ENCODE measurements around the gene HBG2. TPM values are rescaled to one million over a fixed set of nuclear protein-coding genes. Genes with fewer than 3 reads are reported as not detected.
"Not testable (repeated sequence)": the region's sequence is repeated elsewhere in the genome, so short reads cannot be mapped to it uniquely, and the experiment has no call there.

Gene HBG2
- 1 to 10 TPM in 1 of 3 donors, not detected in 2; 1.9 TPM for polyA plus RNA-seq

DNA sequence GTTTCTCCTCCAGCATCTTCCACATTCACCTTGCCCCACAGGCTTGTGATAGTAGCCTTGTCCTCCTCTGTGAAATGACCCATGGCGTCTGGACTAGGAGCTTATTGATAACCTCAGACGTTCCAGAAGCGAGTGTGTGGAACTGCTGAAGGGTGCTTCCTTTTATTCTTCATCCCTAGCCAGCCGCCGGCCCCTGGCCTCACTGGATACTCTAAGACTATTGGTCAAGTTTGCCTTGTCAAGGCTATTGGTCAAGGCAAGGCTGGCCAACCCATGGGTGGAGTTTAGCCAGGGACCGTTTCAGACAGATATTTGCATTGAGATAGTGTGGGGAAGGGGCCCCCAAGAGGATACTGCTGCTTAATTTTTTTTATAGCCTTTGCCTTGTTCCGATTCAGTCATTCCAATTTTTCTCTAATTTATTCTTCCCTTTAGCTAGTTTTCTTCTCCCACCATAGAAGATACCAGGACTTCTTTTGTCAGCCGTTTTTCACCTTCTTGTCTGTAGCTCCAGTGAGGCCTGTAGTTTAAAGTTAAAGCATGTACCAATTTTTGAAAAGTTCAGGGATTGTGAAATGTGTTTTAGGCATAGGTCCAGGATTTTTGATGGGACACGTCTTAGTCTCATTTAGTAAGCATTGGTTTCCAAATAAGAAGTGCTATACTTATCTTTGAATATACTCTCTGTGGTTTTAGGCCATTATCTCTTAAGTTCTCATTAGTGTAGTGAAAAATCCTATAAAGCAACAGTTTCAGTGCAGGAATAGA, at the start of gene HBG2:
HBG2 (minus strand) TSS at position 136 of the 768 bp plus-strand sequence; CDS start at position 83, 53 bp downstream.
- not testable (repeated sequence) for H3K36me3 Mint-ChIP-seq; H3K4me3 Mint-ChIP-seq; H3K27me3 Mint-ChIP-seq (ENCODE audit: low read depth in 3 of 3); H3K4me1 Mint-ChIP-seq; DNase-seq; H3K27ac Mint-ChIP-seq
- peaks cover 0 to 13% (median 4%) of the 10 kb centered on the region in 6 donors for H3K9me3 Mint-ChIP-seq

DNA sequence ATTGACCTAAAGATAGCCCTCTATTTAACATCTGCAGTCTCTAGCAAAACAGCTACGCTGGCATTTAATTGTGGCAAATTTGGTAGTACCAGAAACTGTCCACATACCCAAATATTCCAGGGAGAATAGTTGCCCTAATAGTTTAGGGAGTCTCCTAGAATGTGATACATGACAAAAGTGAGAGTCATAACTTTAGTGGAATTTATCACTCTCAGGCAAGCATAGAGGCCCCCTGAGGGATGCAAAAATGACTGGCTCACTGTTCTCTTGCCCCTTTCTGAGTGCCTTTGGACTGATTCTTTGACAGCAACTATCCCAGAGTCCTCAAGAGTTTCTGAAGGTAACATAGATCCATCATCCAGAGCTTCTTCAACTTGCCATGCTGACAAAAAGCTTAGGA, 49.5 kb upstream of the HBG2 start:
- H3K27ac Mint-ChIP-seq, result no peak overlapping the region
- no peak overlapping the region for H3K4me3 Mint-ChIP-seq
- no peaks in the 10 kb centered on the region for H3K27me3 Mint-ChIP-seq (ENCODE audit: low read depth in 3 of 3)
- H3K36me3 Mint-ChIP-seq, result no peaks in the 10 kb centered on the region
- peaks cover 0 to 4% (median under 1%) of the 10 kb centered on the region in 6 donors for H3K9me3 Mint-ChIP-seq
- no peaks in the 10 kb centered on the region for H3K4me1 Mint-ChIP-seq
- no peak for DNase-seq

DNA sequence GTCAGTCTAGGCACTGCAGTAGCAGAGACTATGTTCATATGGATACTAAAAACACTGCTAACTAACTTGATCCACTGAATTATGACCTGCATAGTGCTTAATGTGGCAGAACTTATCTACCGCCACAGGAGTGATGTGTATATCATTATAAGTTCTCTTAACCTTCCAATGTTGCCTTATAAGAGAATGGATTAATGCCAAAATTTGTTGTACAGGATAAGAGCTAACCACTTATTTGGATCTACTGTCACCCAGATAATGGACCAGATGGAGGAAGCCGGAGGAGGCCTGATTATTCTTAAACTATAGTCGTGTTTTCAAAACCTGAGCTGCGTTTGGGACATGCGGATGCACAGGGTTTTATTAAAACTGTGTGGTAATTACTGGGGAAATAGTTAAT, 49.0 kb upstream of the HBG2 start:
- Mint-ChIP-seq H3K36me3 (no peaks in the 10 kb centered on the region), H3K27ac (no peak overlapping the region), H3K4me1 (no peaks in the 10 kb centered on the region), H3K27me3 (ENCODE audit: low read depth in 3 of 3) (no peaks in the 10 kb centered on the region), H3K4me3 (no peak overlapping the region), H3K9me3 (peaks cover 0 to 4% (median under 1%) of the 10 kb centered on the region in 6 donors)
- DNase-seq, result no peak

DNA sequence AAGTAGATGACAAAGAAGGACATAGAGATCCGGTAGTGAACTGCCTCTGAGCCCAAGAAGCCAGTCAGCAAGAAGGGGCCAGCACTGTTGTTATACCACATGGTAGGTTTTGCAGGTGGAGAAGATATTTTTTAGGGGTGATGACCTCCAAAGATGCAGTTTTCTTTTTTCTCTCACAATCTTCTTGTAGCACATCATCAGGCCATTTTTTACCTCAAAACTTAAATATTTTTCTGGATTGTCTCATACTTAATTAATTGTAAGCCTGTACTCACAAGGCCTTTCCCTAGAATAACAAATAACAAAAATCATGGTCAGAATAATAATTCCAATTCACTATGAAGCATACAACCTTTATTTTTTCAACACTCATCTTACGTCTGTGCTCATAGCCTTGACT, 47.3 kb upstream of the HBG2 start, which contains the start of gene OR51B4:
OR51B4 (minus strand) TSS at position 101 of the 400 bp plus-strand sequence; CDS start at position 101, 0 bp downstream.
- no peaks in the 10 kb centered on the region for H3K4me1 Mint-ChIP-seq
- peaks cover 0 to 2% (median 0%) of the 10 kb centered on the region in 6 donors for H3K9me3 Mint-ChIP-seq
- H3K4me3 Mint-ChIP-seq, result no peak within 1 kb of the TSS
- H3K36me3 Mint-ChIP-seq, result no peaks in the 10 kb centered on the region
- DNase-seq, result no peak
- H3K27ac Mint-ChIP-seq, result no peak within 1 kb of the TSS
- H3K27me3 Mint-ChIP-seq (ENCODE audit: low read depth in 3 of 3), result peaks cover 0 to 3% (median 0%) of the 10 kb centered on the region in 3 donors

- H3K4me3 Mint-ChIP-seq, result no peak overlapping the region
- H3K36me3 Mint-ChIP-seq, result no peaks in the 10 kb centered on the region
- DNase-seq, result no peak
- H3K4me1 Mint-ChIP-seq, result no peaks in the 10 kb centered on the region
- no peak overlapping the region for H3K27ac Mint-ChIP-seq
- H3K27me3 Mint-ChIP-seq (ENCODE audit: low read depth in 3 of 3), result peaks cover 0 to 3% (median 0%) of the 10 kb centered on the region in 3 donors
- H3K9me3 Mint-ChIP-seq, result peaks cover 0 to 2% (median 0%) of the 10 kb centered on the region in 6 donors
These were observed 45.7 kb upstream of the HBG2 start for GRCh38 chr11:5300251-5300650.

GRCh38 chr11:5298451-5298850, 43.9 kb upstream of the HBG2 start:
- DNase-seq, result no peak
- Mint-ChIP-seq H3K9me3 (peaks cover 0 to 2% (median 0%) of the 10 kb centered on the region in 6 donors), H3K27me3 (ENCODE audit: low read depth in 3 of 3) (peaks cover 0 to 3% (median 0%) of the 10 kb centered on the region in 3 donors), H3K4me3 (no peak overlapping the region), H3K36me3 (no peaks in the 10 kb centered on the region), H3K27ac (no peak overlapping the region), H3K4me1 (no peaks in the 10 kb centered on the region)

GRCh38 chr11:5297721-5298323, 43.2 kb upstream of the HBG2 start:
- no peaks in the 10 kb centered on the region for H3K4me1 Mint-ChIP-seq
- no peak for DNase-seq
- H3K27ac Mint-ChIP-seq, result no peak overlapping the region
- no peaks in the 10 kb centered on the region for H3K36me3 Mint-ChIP-seq
- H3K4me3 Mint-ChIP-seq, result no peak overlapping the region
- H3K9me3 Mint-ChIP-seq, result peaks cover 0 to 6% (median 0%) of the 10 kb centered on the region in 6 donors
- H3K27me3 Mint-ChIP-seq (ENCODE audit: low read depth in 3 of 3), result peaks cover 0 to 4% (median 0%) of the 10 kb centered on the region in 3 donors

- not testable (repeated sequence) for H3K4me3 Mint-ChIP-seq; H3K4me1 Mint-ChIP-seq; H3K27ac Mint-ChIP-seq; DNase-seq; H3K36me3 Mint-ChIP-seq; H3K9me3 Mint-ChIP-seq; H3K27me3 Mint-ChIP-seq (ENCODE audit: low read depth in 3 of 3)
These were observed 39.9 kb upstream of the HBG2 start for GRCh38 chr11:5294342-5294995.

DNA sequence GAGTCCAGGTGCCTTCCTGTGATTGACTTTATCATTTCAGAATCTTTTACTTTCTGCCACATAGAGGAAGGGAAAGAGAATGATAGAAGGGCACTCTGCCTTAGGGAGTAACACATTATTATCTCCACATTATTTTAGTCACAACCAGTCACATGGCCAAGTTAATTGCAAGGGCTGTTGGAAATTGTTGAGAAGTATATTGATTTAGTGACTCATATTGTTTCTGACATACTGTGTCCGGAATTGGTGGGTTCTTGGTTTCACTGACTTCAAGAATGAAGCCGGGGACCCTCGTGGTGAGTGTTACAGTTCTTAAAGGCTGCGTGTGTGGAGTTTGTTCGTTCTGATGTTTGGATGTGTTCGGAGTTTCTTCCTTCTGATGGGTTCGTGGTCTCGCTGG, 38.4 kb upstream of the HBG2 start:
- DNase-seq, result no peak
- H3K4me1 Mint-ChIP-seq, result no peaks in the 10 kb centered on the region
- no peaks in the 10 kb centered on the region for H3K36me3 Mint-ChIP-seq
- no peak overlapping the region for H3K27ac Mint-ChIP-seq
- peaks cover 0 to 4% (median 0%) of the 10 kb centered on the region in 3 donors for H3K27me3 Mint-ChIP-seq (ENCODE audit: low read depth in 3 of 3)
- H3K9me3 Mint-ChIP-seq, result peaks cover 0 to 6% (median 0%) of the 10 kb centered on the region in 6 donors
- H3K4me3 Mint-ChIP-seq, result no peak overlapping the region

DNA sequence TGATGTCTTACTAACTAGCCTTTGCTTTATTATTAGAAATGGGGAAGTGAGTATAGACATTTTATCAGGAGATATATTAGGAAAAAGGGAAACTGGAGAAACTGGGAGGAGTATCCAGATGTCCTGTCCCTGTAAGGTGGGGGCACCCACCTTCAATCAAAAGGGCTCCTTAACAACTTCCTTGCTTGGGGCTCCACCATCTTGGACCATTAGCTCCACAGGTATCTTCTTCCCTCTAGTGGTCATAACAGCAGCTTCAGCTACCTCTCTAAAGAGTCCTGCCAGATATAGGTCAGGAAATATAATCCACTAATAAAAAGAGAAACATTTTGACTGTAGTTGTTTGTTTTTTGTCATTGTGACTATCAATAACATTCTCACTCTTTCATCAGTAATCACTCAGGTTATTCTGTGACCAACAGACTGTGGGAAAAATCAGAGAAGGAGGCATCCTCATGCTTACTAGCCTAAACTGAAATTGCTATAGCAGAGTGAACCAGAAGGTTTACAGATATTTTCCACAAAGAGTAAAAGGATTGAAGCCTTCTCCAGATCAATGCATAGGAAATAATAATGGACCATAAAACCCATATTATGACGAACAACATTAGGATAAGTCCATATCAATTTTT, 36.7 kb upstream of the HBG2 start:
- Mint-ChIP-seq H3K36me3 (no peaks in the 10 kb centered on the region), H3K4me1 (no peaks in the 10 kb centered on the region), H3K9me3 (peaks cover 0 to 4% (median 0%) of the 10 kb centered on the region in 6 donors), H3K4me3 (no peak overlapping the region), H3K27me3 (ENCODE audit: low read depth in 3 of 3) (peaks cover 0 to 2% (median 1%) of the 10 kb centered on the region in 3 donors), H3K27ac (no peak overlapping the region)
- DNase-seq, result no peak

- no peaks in the 10 kb centered on the region for H3K4me1 Mint-ChIP-seq
- H3K9me3 Mint-ChIP-seq, result peaks cover 0 to 4% (median 0%) of the 10 kb centered on the region in 6 donors
- no peak overlapping the region for H3K27ac Mint-ChIP-seq
- no peak overlapping the region for H3K4me3 Mint-ChIP-seq
- H3K36me3 Mint-ChIP-seq, result no peaks in the 10 kb centered on the region
- H3K27me3 Mint-ChIP-seq (ENCODE audit: low read depth in 3 of 3), result peaks cover 0 to 2% (median 1%) of the 10 kb centered on the region in 3 donors
- no peak for DNase-seq
These were observed 35.5 kb upstream of the HBG2 start for GRCh38 chr11:5290106-5290505.

DNA sequence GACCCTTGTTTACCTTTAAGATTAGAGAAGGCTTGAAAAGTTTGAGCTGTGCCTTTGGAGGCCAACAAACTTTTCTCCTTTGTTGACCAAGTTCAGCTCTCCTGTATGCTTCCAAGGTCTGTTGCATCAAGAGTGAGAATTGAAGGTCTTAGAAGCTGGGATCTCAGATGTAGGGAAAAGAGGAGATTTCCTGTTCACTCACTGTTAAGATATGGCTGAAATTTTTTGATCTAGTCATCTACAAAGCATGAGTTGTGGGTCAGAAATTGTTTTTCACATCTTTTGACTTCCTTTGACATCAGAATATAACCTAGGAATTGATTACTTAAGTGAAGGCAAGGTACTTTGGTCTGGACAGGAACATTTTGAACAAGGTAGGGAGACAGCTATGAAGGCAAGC, 35.1 kb upstream of the HBG2 start:
- H3K4me1 Mint-ChIP-seq, result no peaks in the 10 kb centered on the region
- DNase-seq, result no peak
- H3K9me3 Mint-ChIP-seq, result peaks cover 0 to 4% (median 0%) of the 10 kb centered on the region in 6 donors
- H3K27ac Mint-ChIP-seq, result no peak overlapping the region
- no peaks in the 10 kb centered on the region for H3K36me3 Mint-ChIP-seq
- H3K27me3 Mint-ChIP-seq (ENCODE audit: low read depth in 3 of 3), result peaks cover 1 to 2% (median 2%) of the 10 kb centered on the region in 3 donors
- no peak overlapping the region for H3K4me3 Mint-ChIP-seq

DNA sequence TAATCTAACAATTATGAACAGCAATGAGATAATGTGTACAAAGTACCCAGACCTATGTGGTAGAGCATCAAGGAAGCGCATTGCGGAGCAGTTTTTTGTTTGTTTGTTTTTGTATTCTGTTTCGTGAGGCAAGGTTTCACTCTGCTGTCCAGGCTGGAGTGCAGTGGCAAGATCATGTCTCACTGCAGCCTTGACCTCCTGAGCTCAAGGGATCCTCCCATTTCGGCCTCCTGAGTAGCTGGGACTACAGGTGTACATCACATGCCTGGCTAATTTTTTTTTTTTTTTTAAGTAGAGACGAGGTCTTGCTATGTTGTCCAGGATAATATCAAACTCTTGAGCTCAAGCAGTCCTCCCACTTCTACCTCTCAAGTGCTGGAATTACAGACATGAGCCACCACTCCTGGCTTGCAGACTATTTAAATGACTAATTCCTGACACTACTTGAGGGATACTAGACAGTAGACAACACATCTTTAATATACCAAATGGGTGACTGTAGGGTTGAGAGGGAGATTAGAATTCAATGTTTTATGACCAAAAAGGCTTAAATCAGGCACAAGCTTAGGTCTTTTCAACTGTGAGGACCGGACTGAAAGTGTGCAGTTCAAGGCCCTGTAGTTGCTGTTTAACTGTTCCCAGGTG, 34.4 kb upstream of the HBG2 start:
- H3K4me1 Mint-ChIP-seq, result no peaks in the 10 kb centered on the region
- no peak overlapping the region for H3K27ac Mint-ChIP-seq
- no peak for DNase-seq
- H3K9me3 Mint-ChIP-seq, result peaks cover 0 to 4% (median 0%) of the 10 kb centered on the region in 6 donors
- no peaks in the 10 kb centered on the region for H3K36me3 Mint-ChIP-seq
- no peak overlapping the region for H3K4me3 Mint-ChIP-seq
- H3K27me3 Mint-ChIP-seq (ENCODE audit: low read depth in 3 of 3), result peaks cover 1 to 2% (median 2%) of the 10 kb centered on the region in 3 donors

Measured in immature natural killer cell (primary cell).